Gastrocnemius medialis (tissue), 4 donors: ENCODE measurements around the gene CCND1.

Experiments
- CTCF ChIP-seq, 5 experiments: fragments of 450-650 bp in 3 of 5; fragments of 200-600 bp in 2 of 5; sonication (generic) in 2 of 5; IDR thresholded peaks in 4 of 5; conservative IDR thresholded peaks in 1 of 5; 1 replicate in 4 of 5; 2 replicates in 1 of 5; pipeline ENCODE4 v1.5.1; 2016 to 2019; ENCODE audit warnings: antibody characterized with exemption in 5 of 5, mild to moderate bottlenecking in 3 of 5, moderate library complexity in 3 of 5
- POLR2A ChIP-seq, 2 donors: fragments of 450-650 bp; IDR thresholded peaks; one replicate each; pipeline ENCODE4 v1.6.1; 2017; ENCODE audit warnings: antibody characterized with exemption in 2 of 2, mild to moderate bottlenecking in 2 of 2, moderate library complexity in 2 of 2

GRCh38 chr11:69611548-69612526 lies 29.1 kb upstream of the CCND1 start:
- TF ChIP-seq CTCF (IDR thresholded peaks at IDR 0.05 in 4 of 5, conservative IDR thresholded peaks at IDR 0.05 in 1 of 5) (no peak), POLR2A (IDR thresholded peaks at IDR 0.05) (no peak)
